ENCODE measurements around the gene CTXN1. TPM values are rescaled to one million over a fixed set of nuclear protein-coding genes. Genes with fewer than 3 reads are reported as not detected.

The CTXN1 gene
- total and polyA plus RNA-seq, 3 donors from 2014 or later: 19.4 to 67.2 (median 40.1) TPM

DNA sequence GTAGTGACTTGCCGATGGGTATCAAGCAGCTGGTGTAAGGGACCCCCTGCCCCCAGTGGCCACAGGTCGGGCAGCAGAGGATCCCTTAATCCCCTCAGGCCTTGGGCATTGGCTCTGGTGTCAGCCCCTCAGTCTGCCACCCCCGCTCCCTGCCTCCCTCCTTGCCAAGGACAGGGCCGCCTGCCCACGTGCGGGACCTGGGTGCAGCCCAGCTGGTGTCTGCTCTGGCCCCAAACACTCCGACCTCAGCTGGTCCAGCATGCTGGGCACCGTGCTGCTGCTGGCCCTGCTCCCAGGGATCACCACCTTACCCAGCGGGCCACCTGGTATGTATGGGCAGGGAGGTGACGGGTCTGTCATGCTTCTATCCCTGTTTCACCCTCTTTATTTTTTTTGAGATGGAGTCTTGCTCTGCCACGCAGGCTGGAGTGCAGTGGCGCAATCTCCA lies 11.3 kb downstream of the CTXN1 start, which contains the start of gene TGFBR3L:
TSS of gene TGFBR3L (plus strand) at position 233 of the 448 bp plus-strand sequence.
- WGBS, 2 donors: 68 to 80% methylated on average over 4 to 12 of the region's 12 CpGs
- Histone ChIP-seq H3K36me3 (ENCODE audit: low read depth, missing control alignments) (no peaks in the 10 kb centered on the region), H3K4me3 (no peak within 1 kb of the TSS), H3K27ac (no peak within 1 kb of the TSS), H3K27me3 (no peaks in the 10 kb centered on the region), H3K9me3 (no peaks in the 10 kb centered on the region), H3K4me1 (peaks cover 12% of the 10 kb centered on the region)
- TF ChIP-seq, protein P1, sequence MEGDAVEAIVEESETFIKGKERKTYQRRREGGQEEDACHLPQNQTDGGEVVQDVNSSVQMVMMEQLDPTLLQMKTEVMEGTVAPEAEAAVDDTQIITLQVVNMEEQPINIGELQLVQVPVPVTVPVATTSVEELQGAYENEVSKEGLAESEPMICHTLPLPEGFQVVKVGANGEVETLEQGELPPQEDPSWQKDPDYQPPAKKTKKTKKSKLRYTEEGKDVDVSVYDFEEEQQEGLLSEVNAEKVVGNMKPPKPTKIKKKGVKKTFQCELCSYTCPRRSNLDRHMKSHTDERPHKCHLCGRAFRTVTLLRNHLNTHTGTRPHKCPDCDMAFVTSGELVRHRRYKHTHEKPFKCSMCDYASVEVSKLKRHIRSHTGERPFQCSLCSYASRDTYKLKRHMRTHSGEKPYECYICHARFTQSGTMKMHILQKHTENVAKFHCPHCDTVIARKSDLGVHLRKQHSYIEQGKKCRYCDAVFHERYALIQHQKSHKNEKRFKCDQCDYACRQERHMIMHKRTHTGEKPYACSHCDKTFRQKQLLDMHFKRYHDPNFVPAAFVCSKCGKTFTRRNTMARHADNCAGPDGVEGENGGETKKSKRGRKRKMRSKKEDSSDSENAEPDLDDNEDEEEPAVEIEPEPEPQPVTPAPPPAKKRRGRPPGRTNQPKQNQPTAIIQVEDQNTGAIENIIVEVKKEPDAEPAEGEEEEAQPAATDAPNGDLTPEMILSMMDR (IDR thresholded peaks at IDR 0.05): no peak
- no peak for TF ChIP-seq POLR2A (IDR thresholded peaks at IDR 0.05)
- intact Hi-C loops (cut with DNase I; ENCODE audit: low total_unique reads): no loop called here
- no peak for DNase-seq

DNA sequence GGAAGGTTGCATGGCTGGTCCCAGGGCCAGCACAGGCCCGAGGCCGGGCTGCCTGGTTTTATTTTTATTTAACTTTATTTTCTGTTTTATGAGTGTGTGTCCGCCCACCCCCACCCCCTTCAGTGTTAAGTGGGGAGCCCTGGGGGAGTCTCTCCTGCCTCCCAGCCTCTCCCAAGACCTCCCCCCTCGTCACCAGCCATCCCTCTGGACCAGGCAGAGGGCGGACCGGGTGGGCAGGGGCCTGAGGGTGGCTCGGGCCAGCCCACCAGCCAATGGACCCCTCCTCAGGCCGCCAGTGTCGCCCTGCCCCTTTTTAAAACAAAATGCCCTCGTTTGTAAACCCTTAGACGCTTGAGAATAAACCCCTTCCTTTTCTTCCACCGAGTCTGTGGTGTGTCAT lies 11.8 kb downstream of the CTXN1 start:
- Histone ChIP-seq H3K9me3 (no peaks in the 10 kb centered on the region), H3K4me3 (no peak overlapping the region), H3K27me3 (no peaks in the 10 kb centered on the region), H3K27ac (no peak overlapping the region), H3K4me1 (peaks cover 10% of the 10 kb centered on the region), H3K36me3 (ENCODE audit: low read depth, missing control alignments) (no peaks in the 10 kb centered on the region)
- TF ChIP-seq POLR2A (IDR thresholded peaks at IDR 0.05): no peak
- intact Hi-C loops (cut with DNase I; ENCODE audit: low total_unique reads): no loop called here
- 54 to 69% methylated on average over 7 to 12 of the region's 12 CpGs for WGBS, 2 donors
- DNase-seq: no peak

DNA sequence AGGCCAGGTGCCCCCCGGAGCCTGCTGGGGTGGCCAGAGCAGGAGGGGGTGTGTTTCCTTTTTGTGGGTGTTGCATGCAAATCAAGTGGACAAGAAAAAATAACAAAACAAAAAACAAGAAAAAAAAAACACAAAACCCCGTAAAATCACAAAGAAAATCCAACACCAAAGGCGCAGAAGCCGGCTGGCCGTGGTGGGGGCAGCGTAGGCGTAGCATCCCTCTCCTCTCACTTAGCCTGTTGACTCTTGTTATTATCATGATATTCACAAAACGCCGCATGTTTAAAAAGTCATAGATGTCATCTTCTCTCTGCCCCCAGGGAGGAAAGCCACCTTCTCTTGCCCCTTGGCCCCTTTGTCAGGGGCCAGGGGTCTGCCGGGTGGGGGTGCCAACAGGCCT lies 12.3 kb downstream of the CTXN1 start:
- no peaks in the 10 kb centered on the region for H3K9me3 ChIP-seq
- no peaks in the 10 kb centered on the region for H3K27me3 ChIP-seq
- intact Hi-C loops (cut with DNase I; ENCODE audit: low total_unique reads): no loop called here
- no peak overlapping the region for H3K4me3 ChIP-seq
- TF ChIP-seq, protein P1 (IDR thresholded peaks at IDR 0.05): no peak
- no peak for TF ChIP-seq POLR2A (IDR thresholded peaks at IDR 0.05)
- 82 to 92% methylated on average over 10 of the region's 10 CpGs for WGBS, 2 donors
- no peaks in the 10 kb centered on the region for H3K36me3 ChIP-seq (ENCODE audit: low read depth, missing control alignments)
- H3K4me1 ChIP-seq: peaks cover 10% of the 10 kb centered on the region
- H3K27ac ChIP-seq: no peak overlapping the region
- DNase-seq: no peak

DNA sequence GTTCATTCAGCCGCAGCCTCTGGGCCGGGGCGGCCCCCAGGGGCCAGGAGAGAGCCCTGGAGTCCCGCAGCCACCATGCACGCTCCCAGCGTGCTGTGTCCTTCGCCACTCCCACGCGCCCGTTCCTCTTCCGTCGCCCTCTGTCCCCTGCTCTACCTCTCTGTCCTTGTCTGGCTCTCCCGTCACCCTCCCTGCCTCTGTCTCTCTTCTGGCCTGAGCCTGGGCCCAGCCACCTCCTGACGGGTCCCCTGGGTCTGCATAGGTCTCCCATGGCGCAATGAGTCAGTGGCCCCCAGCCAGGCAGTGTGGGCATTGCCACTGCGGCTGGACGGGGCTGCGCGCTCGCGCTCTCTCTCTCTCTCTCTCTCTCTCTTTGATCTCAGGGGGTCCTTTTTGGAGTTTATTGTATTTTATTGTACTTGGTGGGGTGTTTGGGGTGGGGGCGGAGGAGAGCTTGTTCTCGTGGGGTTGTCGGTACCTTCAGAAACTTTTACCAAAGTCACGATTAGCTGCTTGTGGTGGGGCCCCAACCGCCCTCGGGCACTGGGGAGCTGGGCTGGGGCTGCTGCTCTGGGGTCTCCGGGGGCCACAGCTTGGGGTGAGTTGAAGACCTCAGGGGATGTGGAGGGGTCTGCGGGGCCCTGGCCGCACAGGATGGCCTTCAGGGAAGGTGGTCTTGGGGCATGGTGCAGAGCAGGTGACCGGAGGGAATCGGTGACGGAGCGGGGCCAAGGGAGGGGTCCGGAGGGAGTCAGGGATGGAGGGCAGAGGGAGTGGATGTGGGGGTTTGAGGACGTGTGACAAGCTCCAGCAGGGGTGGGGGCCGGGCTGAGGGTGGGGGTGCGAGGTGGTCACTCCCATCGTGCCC lies 13.0 kb downstream of the CTXN1 start:
- no peak overlapping the region for H3K4me3 ChIP-seq
- no peak for DNase-seq
- H3K27me3 ChIP-seq: no peaks in the 10 kb centered on the region
- no peaks in the 10 kb centered on the region for H3K9me3 ChIP-seq
- H3K4me1 ChIP-seq: peaks cover 13% of the 10 kb centered on the region
- no peak for TF ChIP-seq POLR2A (IDR thresholded peaks at IDR 0.05)
- TF ChIP-seq, protein P1 (IDR thresholded peaks at IDR 0.05): no peak
- 91 to 94% methylated on average over 38 to 39 of the region's 39 CpGs for WGBS, 2 donors
- no peaks in the 10 kb centered on the region for H3K36me3 ChIP-seq (ENCODE audit: low read depth, missing control alignments)
- intact Hi-C loops (cut with DNase I; ENCODE audit: low total_unique reads): no loop called here
- no peak overlapping the region for H3K27ac ChIP-seq

DNA sequence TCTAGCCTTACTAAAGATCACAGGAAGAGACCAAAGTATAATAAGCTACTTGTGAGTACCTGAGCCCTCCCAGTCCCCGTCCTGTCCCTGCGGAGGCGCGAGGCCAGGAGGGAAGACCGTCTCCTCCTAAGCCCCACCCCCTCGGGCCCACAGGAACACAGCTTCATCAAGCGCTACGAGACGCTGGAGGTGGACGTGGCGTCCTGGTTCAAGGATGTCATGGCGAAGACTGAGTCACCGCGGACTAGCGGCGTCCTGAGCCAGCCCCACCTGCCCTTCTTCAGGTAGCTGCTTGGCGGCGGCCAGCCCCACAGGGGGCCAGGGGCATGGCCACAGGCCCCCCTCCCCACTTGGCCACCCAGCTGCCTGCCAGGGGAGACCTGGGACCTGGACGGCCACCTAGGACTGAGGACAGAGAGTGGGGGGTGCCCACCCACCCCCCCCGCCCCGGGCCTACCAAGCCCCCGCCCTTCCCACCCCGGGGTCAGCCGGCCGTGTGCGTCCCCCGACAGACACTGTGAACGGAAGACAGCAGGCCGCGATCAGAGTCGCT lies 13.7 kb downstream of the CTXN1 start:
- intact Hi-C loops (cut with DNase I; ENCODE audit: low total_unique reads): no loop called here
- DNase-seq: no peak
- H3K9me3 ChIP-seq: no peaks in the 10 kb centered on the region
- H3K27ac ChIP-seq: no peak overlapping the region
- TF ChIP-seq, protein P1 (IDR thresholded peaks at IDR 0.05): no peak
- no peak for TF ChIP-seq POLR2A (IDR thresholded peaks at IDR 0.05)
- WGBS, 2 donors: 88 to 90% methylated on average over 12 to 27 of the region's 31 CpGs
- peaks cover 9% of the 10 kb centered on the region for H3K4me1 ChIP-seq
- no peaks in the 10 kb centered on the region for H3K36me3 ChIP-seq (ENCODE audit: low read depth, missing control alignments)
- H3K27me3 ChIP-seq: no peaks in the 10 kb centered on the region
- H3K4me3 ChIP-seq: no peak overlapping the region

Data from testis (tissue), 3 donors.